HG03045 (cell line): Measurements from ENCODE around the gene USP49.

Source experiments
- ATAC-seq: cut with Tn5 transposase; IDR thresholded peaks from one replicate; pipeline ENCODE4 v1.9.1; 2021; ENCODE audit warnings: mild to moderate bottlenecking, moderate library complexity; ENCODE audit not compliant: unreplicated experiment

USP49 gene

GRCh38 chr6:41878246-41878645 is 16.9 kb downstream of the USP49 start:
- ATAC-seq = no peak

- no peak for ATAC-seq
Measured at GRCh38 chr6:41877051-41877680, 18.0 kb downstream of the USP49 start.

DNA sequence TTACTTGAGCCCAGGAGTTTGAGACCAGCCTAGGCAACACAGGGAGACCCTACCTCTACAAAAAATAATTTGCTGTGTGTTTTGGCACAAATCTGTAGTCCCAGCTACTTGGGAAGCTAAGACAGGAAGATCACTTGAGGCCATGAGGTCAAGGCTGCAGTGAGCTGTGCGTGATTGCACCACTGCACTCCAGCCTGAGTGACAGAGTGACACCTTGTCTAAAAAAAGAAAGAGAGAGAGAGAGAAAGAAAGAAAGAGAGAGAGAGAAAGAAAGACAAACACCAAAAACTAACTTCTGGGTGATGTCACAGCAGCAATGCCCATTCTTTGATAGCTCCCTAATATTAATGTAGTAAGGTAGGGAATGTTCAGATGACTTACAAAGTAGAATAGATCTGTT is 20.4 kb downstream of the USP49 start:
- no peak for ATAC-seq

DNA sequence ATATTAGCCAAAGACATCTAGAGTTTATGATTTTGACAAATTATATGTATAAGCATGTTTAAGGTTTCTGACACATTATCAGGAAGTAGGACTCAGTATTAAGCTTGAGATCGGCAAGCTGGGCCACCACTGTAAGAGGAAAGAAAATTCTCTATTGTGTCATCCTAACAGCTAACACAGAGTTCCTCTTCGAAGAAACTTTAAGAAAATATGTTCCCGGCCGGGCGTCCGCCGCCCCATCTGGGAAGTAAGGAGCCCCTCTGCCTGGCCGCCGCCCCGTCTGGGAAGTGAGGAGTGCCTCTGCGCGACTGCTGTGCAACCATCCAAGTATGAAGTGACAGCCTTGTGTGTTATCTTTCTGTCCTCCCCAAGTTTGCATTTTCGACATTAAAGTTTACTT is 23.0 kb downstream of the USP49 start:
- ATAC-seq = no peak

DNA sequence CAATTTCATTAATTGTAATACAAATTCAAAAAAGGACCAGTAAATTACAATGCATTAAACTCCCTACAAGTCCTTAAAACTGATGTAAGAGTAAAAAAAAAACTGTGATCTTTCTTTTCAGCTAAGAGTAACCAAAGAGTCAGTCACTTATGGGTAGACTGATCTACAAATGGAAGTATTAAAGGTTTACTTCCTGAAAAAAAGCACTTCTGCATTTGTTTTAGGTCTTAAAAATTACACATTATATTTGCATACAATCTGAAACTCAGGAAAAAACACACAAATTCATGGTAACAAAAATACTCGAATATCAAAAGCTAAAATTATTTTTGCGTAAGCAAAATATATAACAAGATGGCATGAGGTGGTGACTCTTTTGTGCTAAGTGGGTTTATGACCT is 23.5 kb downstream of the USP49 start:
- no peak for ATAC-seq

DNA sequence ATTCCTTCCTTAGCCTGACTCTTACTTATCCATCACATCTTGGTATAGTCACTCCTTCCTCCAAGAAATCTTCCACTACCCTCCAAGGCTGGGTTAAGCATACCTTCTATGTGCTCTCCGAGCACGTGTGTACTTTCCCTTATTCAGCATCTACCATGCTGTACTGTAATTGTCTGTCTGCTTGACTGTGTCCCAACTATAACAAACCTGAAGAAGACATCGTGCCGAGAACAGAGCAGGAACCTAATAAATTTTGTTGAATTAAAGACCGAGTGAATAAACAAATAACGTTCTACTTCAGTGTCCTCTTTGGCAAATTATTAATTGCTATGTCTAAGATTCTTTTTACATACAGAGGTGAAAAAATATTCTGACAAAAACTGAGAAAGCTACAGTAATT is 35.8 kb downstream of the USP49 start:
- ATAC-seq = no peak

DNA sequence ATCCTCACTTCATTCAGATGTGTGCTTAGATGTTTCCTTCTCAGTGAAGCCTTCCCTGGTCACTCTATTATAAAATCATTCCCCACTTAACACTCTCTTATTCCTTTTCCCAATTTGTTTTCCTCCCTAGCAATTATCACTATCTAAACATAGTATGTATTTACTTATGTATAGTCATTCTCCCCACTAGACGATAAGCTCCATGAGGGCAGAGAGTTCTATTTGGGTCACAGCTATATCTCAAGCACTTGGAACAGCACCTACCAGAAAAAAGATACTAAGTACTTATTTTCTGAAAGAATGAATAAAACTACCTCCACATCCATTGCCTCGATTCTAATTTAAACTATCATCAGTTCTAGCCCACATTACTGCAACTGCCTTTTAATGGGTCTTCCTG is 36.5 kb downstream of the USP49 start:
- no peak for ATAC-seq

DNA sequence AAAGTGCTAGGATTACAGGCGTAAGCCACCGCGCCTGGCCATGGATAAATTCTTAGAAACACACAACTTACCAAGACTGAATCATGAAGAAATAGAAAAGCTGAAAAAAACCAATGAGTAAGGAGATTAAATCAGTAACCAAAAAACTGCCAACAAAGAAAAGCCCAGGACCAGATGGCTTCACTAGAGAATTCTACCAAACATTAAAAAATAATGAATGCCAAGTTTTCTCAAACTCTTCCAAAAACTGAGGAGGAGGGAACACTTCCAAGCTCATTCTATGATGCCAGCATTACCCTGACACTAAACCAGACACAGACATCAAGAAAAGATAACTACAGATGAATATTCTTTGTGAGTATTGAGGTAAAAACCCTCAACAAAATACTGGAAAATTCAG is 44.3 kb downstream of the USP49 start:
- ATAC-seq = no peak

- ATAC-seq = no peak
Measured at GRCh38 chr6:41846666-41847237, 48.4 kb downstream of the USP49 start.

GRCh38 chr6:41843178-41843577 is 52.0 kb downstream of the USP49 start:
- no peak for ATAC-seq

GRCh38 chr6:41840326-41840725 is 54.8 kb downstream of the USP49 start:
- no peak for ATAC-seq

DNA sequence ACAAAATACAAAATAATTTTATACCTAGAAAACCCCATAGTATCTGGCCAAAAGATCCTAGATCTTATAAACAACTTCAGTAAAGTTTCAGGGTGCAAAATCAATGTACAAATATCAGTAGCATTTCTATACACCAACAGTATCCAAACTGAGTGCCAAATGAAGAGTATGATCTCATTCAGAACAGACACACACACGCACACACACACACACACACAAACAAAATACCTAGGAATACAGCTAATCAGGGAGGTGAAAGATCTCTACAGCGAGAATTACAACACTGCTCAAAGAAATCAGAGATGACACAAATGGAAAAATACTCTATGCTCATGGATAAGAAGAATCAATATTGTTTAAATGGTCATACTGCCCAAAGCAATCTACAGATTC is 58.5 kb downstream of the USP49 start:
- ATAC-seq = no peak

DNA sequence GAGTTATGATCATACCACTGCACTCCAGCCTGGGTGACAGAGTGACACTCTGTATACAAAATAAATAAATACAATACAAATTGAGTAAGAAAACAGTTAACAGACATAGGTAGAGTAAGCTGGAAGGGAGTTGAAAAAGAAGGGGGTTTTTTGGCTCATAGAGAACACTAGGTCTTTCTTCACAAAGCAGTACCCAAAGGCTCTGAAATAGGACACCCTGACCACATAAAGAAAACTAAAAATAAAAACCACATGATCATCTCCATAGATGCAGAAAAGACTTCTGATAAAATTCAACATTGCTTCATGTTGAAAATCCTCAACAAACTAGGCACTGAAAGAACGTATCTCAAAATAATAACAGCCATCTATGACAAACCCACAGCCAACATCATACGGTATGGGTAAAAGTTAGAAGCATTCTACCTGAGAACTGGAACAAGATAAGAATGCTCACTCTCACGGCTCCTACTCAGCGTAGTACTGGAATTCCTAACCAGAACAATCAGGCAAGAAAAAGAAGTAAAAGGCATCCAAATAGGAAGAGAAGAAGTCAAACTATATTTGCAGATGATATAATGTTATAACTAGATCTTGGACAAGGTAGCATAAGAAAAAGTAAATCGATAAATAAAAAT is 59.0 kb downstream of the USP49 start:
- no peak for ATAC-seq

- ATAC-seq = no peak
Measured at GRCh38 chr6:41832263-41832662, 62.9 kb downstream of the USP49 start.

DNA sequence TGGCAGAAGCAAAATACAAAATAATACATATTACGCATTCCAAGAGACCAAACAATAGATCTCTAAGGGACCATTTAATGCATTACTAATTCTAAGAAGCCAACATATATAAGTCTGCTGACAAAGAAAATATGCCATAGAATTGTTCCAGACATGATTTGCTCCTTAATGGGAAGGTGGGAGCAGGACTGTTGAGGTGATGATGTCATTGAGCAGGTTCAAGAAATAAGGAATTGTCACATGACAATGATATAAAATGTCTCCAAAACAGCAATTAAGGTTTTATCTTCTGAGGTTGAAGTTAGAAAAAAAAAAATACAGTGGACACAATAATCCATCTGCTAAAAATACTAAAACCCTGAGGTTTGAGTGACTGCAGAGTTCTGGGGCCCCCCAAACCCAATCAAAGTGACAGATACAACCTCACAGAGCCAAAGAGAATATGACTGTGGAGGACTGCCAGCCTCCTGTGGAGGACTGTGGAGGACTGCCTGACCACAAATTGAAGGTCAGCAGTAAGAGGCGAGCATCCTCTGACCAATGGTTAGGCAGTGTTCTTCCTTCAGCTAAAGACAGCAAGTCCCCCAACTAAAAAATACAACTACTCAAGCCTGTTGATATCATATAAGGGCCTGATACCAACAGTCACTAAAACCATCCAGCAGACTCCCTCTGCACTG is 68.7 kb downstream of the USP49 start:
- ATAC-seq = no peak

GRCh38 chr6:41824571-41825569 is 70.3 kb downstream of the USP49 start:
- ATAC-seq = no peak

DNA sequence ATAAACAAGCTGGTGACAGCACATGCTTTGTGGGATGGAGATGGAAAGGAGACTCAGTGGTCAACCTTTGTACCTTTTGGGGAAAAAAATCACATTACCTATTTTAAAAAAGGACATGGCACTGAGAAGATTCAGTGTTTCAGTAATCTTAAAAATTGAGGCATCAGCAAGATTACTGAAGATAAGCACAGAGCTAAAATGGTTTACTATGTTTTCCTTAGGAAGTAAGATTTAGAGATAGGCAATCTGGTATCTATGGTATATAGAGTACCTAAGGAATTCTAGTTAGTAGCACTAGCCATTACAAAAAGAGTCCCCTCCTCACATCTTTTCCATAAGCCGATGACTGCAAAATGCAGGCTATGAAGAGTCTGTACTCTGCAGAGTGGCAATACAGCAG is 72.0 kb downstream of the USP49 start:
- ATAC-seq = no peak

DNA sequence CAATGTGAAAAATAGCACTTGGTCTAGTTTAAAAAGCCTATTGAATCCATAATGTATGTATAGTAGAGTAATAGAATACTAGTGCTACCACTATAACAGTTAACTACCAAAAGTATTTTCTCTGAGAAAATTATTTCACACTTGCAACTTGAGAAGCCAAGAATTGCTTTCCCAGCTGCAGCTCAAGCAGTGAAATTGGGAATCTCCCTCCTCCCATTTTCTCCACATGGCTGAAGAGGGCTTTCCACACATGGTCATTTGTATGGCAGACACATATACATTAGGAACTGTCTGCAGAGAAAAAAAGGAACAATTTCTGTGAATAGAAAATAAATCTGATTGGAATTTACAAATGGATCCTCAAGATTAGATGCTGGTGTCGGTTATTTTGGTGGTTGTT is 73.2 kb downstream of the USP49 start:
- ATAC-seq = no peak

GRCh38 chr6:41821266-41821665 is 73.9 kb downstream of the USP49 start:
- ATAC-seq = no peak

DNA sequence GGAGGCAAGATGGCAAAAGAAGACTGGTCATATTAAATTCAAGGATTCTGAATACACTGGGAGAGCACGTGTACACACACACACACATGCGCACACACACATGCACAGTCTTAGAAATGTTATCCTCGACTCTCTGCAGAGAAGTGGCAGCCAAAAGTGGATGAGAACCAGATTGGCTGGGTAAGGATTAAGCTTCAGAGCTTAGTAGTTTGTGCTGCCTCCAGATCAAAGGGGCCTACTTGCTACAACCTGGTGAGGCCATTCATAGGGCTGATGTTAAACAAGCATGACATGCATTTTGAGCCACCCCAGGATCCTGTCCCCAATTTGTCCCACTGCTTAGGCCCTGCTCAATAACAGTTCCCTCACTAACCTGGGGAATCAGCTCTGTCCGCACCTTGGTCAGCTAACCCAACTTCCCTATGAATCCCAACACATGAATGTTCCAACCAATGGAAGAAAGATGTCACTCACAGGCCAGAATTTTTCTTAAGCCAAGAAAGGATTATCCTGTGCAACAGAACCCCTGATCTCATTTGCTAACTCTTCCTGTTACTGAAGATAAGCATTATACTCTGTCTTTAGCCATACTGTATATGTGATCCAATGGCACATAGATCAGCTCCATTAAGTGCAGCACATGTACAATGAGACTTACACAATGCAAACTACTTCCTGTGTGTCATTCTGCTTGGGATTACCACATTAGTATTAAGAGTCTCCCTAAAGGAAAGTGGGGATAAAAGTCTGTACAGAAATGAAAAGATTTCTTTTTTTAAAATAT is 76.7 kb downstream of the USP49 start:
- ATAC-seq = no peak
